Activated CD4-positive, alpha-beta T cell treated with anti-CD3 and anti-CD28 coated beads for 48 hours (primary cell): ENCODE results near the gene TRPC4AP.
"Not testable (repeated sequence)": the region's sequence is repeated elsewhere in the genome, so short reads cannot be mapped to it uniquely, and the experiment has no call there.

Source experiments
- DNase-seq: peaks from one replicate; pipeline ENCODE4 v3.0.0-alpha.2; 2020

Gene TRPC4AP

GRCh38 chr20:35055445-35056276 lies 36.9 kb downstream of the TRPC4AP start:
- DNase-seq: peak; percentile 28

- DNase-seq: no peak
Observed at GRCh38 chr20:35054814-35055213, 37.8 kb downstream of the TRPC4AP start.

GRCh38 chr20:35052616-35053015 lies 40.0 kb downstream of the TRPC4AP start:
- not testable (repeated sequence) for DNase-seq

DNA sequence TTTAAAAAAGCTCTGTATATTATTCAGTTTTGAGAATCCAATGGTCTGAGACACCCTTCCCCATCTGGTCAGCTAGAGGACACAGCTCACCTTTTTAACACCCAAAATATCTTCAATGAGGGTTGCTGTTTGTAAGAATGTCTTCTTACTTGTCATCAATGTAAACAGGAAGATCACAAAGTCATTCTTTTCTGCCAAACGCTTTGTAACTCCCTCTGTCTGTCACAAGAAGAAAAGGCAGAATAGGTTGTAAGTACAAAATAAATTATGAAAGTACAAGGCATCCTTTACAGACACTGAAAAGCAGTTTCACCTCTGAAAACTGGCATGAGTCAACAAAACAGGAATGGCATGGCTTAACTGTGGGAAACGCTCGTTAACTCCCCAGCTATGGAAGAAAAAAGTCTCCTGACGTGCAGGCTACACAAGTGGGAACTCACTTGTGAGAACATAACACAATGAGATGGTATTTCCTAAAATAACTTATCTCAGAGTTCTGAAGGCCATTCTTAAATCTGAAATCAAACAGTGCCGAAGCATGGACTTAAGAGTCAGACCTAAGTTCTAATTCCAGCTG lies 42.7 kb downstream of the TRPC4AP start:
- DNase-seq: no peak

GRCh38 chr20:35048739-35049138 lies 43.9 kb downstream of the TRPC4AP start:
- no peak for DNase-seq

DNA sequence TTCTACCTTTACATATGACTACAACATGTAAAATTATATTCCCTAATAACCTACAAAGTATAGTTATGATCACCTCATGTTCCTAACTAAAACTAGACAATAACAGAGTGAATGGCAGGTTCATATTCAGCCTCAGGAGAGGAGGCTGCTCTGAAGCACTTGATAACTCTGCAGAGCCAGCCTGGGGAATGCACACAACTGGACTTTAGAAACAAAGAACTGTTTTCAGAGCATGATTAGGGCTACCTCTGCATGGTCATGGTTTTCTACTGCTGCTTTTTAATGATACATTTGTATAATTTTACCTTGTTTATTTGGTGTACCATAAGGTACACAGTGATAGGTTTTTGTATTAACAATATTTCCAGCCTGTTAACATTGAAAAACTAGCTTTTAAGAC lies 50.3 kb downstream of the TRPC4AP start:
- no peak for DNase-seq

DNA sequence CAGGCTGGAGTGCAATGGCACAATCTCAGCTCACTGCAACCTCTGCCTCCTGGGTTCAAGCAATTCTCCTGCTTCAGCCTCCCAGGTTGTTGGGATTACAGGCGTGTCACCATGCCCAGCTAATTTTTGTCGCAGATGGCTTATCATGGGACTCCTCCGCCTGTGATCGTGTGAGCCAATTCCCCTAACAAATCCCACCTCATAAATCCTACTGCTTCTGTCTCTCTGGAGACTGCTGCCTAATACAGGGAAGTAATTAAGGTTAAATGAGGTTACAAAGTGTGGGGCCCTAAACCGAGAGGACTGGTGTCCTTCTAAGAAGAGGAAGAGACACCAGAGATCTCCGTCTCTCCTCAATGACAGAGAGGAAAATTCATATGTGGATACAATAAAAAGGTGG lies 52.0 kb downstream of the TRPC4AP start:
- DNase-seq: no peak

- no peak for DNase-seq
Observed at GRCh38 chr20:35039846-35040489, 52.6 kb downstream of the TRPC4AP start.

- no peak for DNase-seq
Observed at GRCh38 chr20:35039146-35039545, 53.5 kb downstream of the TRPC4AP start.

DNA sequence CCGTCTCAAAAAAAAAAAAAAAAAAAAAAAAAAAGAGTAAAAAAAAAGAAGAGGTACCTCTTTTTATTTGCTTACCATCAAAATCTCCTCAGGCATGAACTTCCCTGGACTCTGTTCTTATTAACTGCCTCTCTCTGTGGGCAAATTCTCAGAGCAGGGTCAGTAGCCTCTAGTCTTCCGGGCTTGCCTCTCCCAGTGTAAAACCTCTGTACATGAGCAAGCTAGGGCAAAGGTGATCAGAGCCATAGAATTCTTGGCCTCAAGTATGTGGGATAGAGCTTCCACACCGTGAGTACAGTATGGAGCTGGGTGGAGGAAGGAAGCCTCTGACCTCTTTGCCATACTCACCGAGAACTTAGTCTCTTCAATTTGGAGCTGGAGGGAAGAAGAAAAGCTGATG lies 58.5 kb downstream of the TRPC4AP start:
- DNase-seq: no peak

DNA sequence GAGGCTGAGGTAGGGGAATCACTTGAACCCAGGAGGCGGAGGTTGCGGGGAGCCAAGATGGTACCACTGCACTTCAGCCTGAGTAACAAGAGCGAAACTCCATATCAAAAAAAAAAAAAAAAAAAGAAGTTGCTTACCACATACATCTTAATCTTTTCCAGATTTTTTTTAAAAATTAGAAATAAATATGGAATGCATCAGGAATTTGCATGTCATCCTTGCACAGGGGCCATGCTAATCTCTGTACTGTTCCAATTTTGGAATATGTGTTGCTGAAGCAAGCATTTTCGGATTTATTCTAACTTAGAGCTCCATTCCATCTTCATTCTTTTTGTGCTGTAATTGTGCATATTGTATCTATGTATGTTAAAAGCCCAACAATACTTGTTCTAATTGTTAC lies 62.5 kb downstream of the TRPC4AP start:
- no peak for DNase-seq

DNA sequence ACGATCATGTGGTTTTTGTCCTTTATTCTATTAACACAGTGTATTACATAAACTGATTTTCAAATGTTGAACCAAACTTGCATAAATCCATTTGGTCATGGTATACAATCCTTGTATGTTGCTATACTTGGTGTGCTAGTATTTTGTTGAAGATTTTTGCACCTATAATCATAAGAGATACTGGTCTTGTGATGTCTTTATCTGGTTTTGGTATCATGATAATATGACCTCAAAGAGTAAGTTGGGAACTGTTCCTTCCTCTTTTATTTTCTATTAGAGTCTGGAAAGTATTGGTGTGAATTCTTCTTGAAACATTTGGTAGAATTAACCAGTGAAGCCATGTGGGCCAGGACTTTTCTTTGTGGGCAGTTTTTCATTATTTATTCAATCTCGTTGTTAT lies 65.3 kb downstream of the TRPC4AP start:
- DNase-seq: no peak

- no peak for DNase-seq
Observed at GRCh38 chr20:35025116-35025515, 67.5 kb downstream of the TRPC4AP start.

DNA sequence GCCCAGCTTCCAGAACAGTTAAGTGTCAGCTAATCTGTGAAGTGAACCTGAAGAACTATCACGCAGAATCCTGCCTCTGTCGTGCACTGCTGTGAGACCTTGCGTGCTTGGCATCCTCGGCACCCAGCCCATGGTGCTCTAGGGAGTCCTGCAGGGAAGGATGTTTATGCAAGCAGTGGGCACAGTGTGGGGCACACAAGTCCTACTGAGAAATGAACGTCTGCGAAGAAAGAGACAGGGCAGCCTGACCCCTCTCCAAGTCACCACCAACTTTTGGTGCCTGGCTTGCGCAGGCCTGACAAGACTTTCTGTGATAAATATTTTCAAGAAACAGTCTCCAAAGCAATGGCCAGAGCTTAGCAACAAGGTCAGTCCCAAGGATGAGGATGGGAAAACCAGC lies 69.0 kb downstream of the TRPC4AP start:
- no peak for DNase-seq

GRCh38 chr20:35021831-35022230 lies 70.8 kb downstream of the TRPC4AP start:
- DNase-seq: no peak

GRCh38 chr20:35021063-35021462 lies 71.5 kb downstream of the TRPC4AP start:
- DNase-seq: no peak

DNA sequence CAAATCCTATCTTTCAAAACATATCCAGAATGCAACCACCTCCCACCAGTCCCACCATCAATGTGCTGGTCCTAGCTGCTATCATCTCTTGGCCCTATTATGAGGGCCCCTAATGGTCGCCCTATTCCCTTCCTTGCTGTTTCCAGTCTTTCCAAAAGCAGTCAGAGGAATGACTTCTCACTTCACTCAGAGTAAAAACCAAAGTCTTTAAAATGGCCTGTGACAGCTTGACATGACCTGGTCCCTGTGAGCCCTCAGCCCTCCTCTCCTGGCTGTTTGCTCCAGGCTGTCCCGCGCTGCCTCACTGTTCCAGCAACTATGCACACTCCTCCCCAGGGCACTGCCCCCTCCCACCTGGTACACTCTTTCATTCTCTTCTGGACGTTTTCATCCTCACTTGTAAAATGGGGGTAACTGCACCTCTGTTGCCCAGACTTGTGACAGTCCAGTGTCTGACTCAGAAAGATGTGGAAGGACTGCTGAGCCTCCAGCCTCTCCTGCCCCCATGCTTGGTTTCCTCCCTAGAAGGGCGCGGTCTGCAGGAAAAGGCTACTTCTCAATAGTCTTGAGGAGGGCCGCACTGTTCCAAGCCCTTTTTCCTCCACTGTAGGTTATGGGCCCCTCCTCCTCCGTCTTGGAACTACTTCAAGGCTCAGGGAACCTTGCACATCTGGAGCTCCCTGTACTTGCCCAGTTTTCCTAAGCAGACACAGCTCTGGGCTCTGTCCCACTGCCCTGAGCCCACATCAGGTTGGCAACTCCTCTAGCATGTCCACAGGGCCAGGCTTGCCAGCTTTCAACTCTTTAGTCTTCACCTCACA lies 72.3 kb downstream of the TRPC4AP start:
- no peak for DNase-seq

GRCh38 chr20:35018590-35019371 lies 73.8 kb downstream of the TRPC4AP start:
- no peak for DNase-seq

- DNase-seq: no peak
Observed at GRCh38 chr20:35017099-35017835, 75.3 kb downstream of the TRPC4AP start.

DNA sequence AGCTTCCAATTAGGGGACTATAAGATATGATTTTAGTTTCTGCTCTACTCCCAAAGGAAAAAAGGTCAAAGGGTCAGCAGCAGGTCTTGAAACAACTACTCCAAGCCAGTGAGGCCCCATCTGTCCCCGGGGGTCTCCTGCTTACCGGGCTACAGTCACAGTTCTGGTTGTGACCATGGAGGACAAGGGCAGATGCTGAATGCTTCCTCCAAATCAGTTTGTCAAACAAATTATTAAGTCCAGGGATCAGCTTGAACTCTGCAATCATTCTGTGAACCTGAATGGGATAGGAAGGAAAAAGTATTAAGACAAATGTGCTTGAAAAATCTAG lies 76.8 kb downstream of the TRPC4AP start:
- no peak for DNase-seq

DNA sequence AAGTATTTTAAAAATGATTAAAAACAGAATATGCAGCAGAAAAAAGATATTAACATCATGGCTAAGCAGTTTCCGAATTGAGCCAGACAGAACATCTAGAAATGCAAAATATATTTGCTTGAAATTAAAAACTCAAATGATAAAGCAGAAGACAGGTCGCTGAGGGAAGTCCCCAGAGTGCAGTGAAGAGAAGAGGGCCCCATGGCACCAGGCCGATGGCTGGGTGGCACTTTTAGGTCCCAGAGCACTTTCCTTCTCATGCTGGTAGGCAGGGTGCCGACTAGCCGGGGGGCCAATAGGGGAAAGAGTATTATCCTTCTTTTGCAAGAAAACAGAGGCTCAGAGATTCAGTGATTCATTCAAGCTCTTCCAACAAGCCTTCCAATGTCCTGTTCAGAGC lies 78.1 kb downstream of the TRPC4AP start:
- DNase-seq: no peak
